22Rv1 (cell line): Measurements from ENCODE around the gene NOS1AP.

ENCODE experiments used
- ZFX ChIP-seq: fragments of 450-650 bp; IDR thresholded peaks from 2 replicates; pipeline ENCODE4 v1.6.1; 2017; ENCODE audit warnings: antibody characterized with exemption, borderline replicate concordance
- TF ChIP-seq, protein P1 (sequence below): fragments of 450-650 bp; IDR thresholded peaks from 2 replicates; pipeline ENCODE4 v1.5.1; 2017; ENCODE audit warnings: mild to moderate bottlenecking

DNA sequence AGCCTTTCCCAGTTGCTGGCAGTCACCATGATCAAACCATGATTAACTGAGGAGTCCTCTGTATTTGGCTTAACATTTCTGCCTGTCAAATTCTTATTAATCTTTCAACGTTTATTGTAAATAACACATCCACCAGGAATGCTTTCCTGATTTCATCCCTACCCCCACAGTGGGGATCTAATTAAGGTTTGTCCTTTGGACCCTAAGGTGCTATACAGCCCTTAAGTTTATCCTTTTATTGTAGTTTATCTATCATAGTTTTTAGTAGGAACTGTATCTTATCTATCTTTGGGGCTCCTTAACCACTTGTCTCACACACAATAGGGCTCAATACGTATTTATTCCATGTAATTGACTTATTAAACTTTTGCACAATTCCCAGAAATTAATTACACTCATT, 246.2 kb downstream of the NOS1AP start:
- TF ChIP-seq, protein P1, sequence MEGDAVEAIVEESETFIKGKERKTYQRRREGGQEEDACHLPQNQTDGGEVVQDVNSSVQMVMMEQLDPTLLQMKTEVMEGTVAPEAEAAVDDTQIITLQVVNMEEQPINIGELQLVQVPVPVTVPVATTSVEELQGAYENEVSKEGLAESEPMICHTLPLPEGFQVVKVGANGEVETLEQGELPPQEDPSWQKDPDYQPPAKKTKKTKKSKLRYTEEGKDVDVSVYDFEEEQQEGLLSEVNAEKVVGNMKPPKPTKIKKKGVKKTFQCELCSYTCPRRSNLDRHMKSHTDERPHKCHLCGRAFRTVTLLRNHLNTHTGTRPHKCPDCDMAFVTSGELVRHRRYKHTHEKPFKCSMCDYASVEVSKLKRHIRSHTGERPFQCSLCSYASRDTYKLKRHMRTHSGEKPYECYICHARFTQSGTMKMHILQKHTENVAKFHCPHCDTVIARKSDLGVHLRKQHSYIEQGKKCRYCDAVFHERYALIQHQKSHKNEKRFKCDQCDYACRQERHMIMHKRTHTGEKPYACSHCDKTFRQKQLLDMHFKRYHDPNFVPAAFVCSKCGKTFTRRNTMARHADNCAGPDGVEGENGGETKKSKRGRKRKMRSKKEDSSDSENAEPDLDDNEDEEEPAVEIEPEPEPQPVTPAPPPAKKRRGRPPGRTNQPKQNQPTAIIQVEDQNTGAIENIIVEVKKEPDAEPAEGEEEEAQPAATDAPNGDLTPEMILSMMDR: no peak
- TF ChIP-seq ZFX: no peak
